Adrenal gland (tissue), 5 donors: Measurements from ENCODE around the gene CDC7.

Source experiments
- CTCF ChIP-seq, 6 experiments: fragments of 450-650 bp in 4 of 6; fragments of 200-600 bp in 2 of 6; sonication (generic) in 1 of 6; IDR thresholded peaks; 1 replicate in 5 of 6; 2 replicates in 1 of 6; pipeline versions ENCODE4 v1.5.1 to v1.8.0; 2016 to 2021; ENCODE audit warnings: antibody characterized with exemption in 6 of 6, mild to moderate bottlenecking in 2 of 6, moderate library complexity in 1 of 6
- POLR2A ChIP-seq, 2 donors: fragments of 450-650 bp; IDR thresholded peaks; one replicate each; pipeline ENCODE4 v1.6.1; 2017; ENCODE audit warnings: antibody characterized with exemption in 2 of 2, mild to moderate bottlenecking in 2 of 2, moderate library complexity in 1 of 2
- donor health status: DM: no; HTN: no; CAD: no.

GRCh38 chr1:91511386-91511785 lies 10.7 kb downstream of the CDC7 start:
- TF ChIP-seq POLR2A (IDR thresholded peaks at IDR 0.05) (no peak), CTCF (IDR thresholded peaks at IDR 0.05) (peak; percentile 57 to 74 (median 69))
